ENCODE results near the gene TAF9. TPM values are rescaled to one million over a fixed set of nuclear protein-coding genes. Genes with fewer than 3 reads are reported as not detected.

The TAF9 gene, protein sequence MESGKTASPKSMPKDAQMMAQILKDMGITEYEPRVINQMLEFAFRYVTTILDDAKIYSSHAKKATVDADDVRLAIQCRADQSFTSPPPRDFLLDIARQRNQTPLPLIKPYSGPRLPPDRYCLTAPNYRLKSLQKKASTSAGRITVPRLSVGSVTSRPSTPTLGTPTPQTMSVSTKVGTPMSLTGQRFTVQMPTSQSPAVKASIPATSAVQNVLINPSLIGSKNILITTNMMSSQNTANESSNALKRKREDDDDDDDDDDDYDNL
- total RNA-seq (ENCODE audit: low replicate concordance): 59.9 and 60.2 TPM in 2 replicates
- long read RNA-seq, transcript TAF9-201 (3 exons, 1,283 nt): major isoform, 164 of 176 reads
- long read RNA-seq, partial matches to known transcripts: 0 of 176 reads
- long read RNA-seq, other reads (novel, unspliced or antisense): 1 of 176 reads

- peaks cover 17% of the 10 kb centered on the region for H3K36me3 Mint-ChIP-seq
- no peaks in the 10 kb centered on the region for H3K9me3 Mint-ChIP-seq
- TF ChIP-seq CTCF (conservative IDR thresholded peaks at IDR 0.05): peak; percentile 29
- peak within 1 kb of the TSS; percentile 98 for H3K27ac Mint-ChIP-seq
- no peaks in the 10 kb centered on the region for H3K27me3 Mint-ChIP-seq
- peaks cover 24% of the 10 kb centered on the region for H3K4me1 Mint-ChIP-seq (ENCODE audit: unreplicated experiment)
- peak; percentile 91 for DNase-seq (ENCODE audit: extremely low spot score, unreplicated experiment)
- peak within 1 kb of the TSS; percentile 98 for H3K4me3 Mint-ChIP-seq
These were observed at the start of gene TAF9, which contains the start of the genes AK6 and RAD17 for GRCh38 chr5:69369340-69370121. Gene TAF9, minus strand, starts transcription at chr5:69369520. Its CDS starts 3,783 bp downstream, at chr5:69365737. Gene AK6, minus strand, starts transcription at chr5:69369520. Its CDS starts 30 bp downstream, at chr5:69369490. Gene RAD17, plus strand, starts transcription at chr5:69369818. Its CDS starts 2,391 bp downstream, at chr5:69372209.

- Mint-ChIP-seq H3K27ac (peak overlapping the region; percentile 34), H3K4me3 (peak overlapping the region; percentile 51), H3K9me3 (no peaks in the 10 kb centered on the region), H3K4me1 (ENCODE audit: unreplicated experiment) (peaks cover 16% of the 10 kb centered on the region), H3K27me3 (peaks cover 20% of the 10 kb centered on the region), H3K36me3 (peaks cover 47% of the 10 kb centered on the region)
- no peak for TF ChIP-seq CTCF (conservative IDR thresholded peaks at IDR 0.05)
- no peak for DNase-seq (ENCODE audit: extremely low spot score, unreplicated experiment)
These were observed 49.2 kb upstream of the TAF9 start for GRCh38 chr5:69418554-69418953.

DNA sequence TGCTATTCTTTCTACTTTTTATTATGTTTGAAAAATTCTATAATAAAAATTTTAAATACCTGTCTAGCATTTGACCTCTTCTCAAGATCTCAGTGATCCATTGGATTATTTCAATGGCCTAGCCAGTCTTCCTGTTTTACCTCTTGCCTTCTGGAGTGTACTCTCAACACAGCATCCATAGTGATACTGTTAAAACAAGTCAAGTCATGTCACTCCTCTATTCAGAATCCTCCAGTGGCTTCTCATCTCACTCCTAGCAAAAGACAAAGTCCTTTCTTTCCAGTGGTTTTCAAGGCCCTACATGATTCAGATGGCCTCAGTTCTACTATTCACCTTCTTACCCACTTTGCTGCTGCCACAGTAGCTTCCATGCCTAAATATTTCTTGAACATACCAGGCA is 47.4 kb upstream of the TAF9 start:
- Mint-ChIP-seq H3K27me3 (peaks cover 20% of the 10 kb centered on the region), H3K36me3 (peaks cover 45% of the 10 kb centered on the region), H3K9me3 (no peaks in the 10 kb centered on the region), H3K4me1 (ENCODE audit: unreplicated experiment) (peaks cover 16% of the 10 kb centered on the region), H3K4me3 (peak overlapping the region; percentile 90), H3K27ac (peak overlapping the region; percentile 97)
- TF ChIP-seq CTCF (conservative IDR thresholded peaks at IDR 0.05): no peak
- DNase-seq (ENCODE audit: extremely low spot score, unreplicated experiment): no peak

GRCh38 chr5:69416180-69416579 is 46.9 kb upstream of the TAF9 start:
- Mint-ChIP-seq H3K27me3 (peaks cover 20% of the 10 kb centered on the region), H3K36me3 (peaks cover 50% of the 10 kb centered on the region), H3K4me3 (peak overlapping the region; percentile 90), H3K4me1 (ENCODE audit: unreplicated experiment) (peaks cover 16% of the 10 kb centered on the region), H3K27ac (peak overlapping the region; percentile 97), H3K9me3 (no peaks in the 10 kb centered on the region)
- DNase-seq (ENCODE audit: extremely low spot score, unreplicated experiment): peak; percentile 16
- TF ChIP-seq CTCF (conservative IDR thresholded peaks at IDR 0.05): no peak

- peaks cover 20% of the 10 kb centered on the region for H3K27me3 Mint-ChIP-seq
- H3K9me3 Mint-ChIP-seq: no peaks in the 10 kb centered on the region
- peaks cover 48% of the 10 kb centered on the region for H3K36me3 Mint-ChIP-seq
- TF ChIP-seq CTCF (conservative IDR thresholded peaks at IDR 0.05): no peak
- peak overlapping the region; percentile 90 for H3K4me3 Mint-ChIP-seq
- DNase-seq (ENCODE audit: extremely low spot score, unreplicated experiment): no peak
- H3K27ac Mint-ChIP-seq: peak overlapping the region; percentile 97
- H3K4me1 Mint-ChIP-seq (ENCODE audit: unreplicated experiment): peaks cover 16% of the 10 kb centered on the region
These were observed 46.3 kb upstream of the TAF9 start for GRCh38 chr5:69415584-69415958.
